Liver (tissue), 9 donors: ENCODE results near the gene AMBRA1. TPM values are rescaled to one million over a fixed set of nuclear protein-coding genes. Genes with fewer than 3 reads are reported as not detected.

Source experiments
- DNase-seq: peaks from one replicate; pipeline ENCODE4 v3.0.0-alpha.2; 2017; ENCODE audit warnings: low spot score
- H3K27ac ChIP-seq, 2 donors: one replicate each; pipeline ENCODE4 v1.7.0; 2013; ENCODE audit warnings: inconsistent platforms in 2 of 2, low read length in 2 of 2, control low read depth in 1 of 2, low read depth in 1 of 2, mild to moderate bottlenecking in 1 of 2
- H3K27me3 ChIP-seq, 4 donors: one replicate each; pipeline versions ENCODE4 v1.6.1 to v1.7.0; 2013; ENCODE audit warnings: low read length in 3 of 4, inconsistent platforms in 1 of 4, mild to moderate bottlenecking in 1 of 4, moderate library complexity in 1 of 4; ENCODE audit not compliant: control insufficient read depth in 4 of 4, insufficient read depth in 4 of 4
- H3K36me3 ChIP-seq, 4 donors: one replicate each; pipeline versions ENCODE4 v1.6.1 to v1.7.0; 2013; ENCODE audit warnings: low read length in 3 of 4, mild to moderate bottlenecking in 3 of 4, low read depth in 1 of 4, moderate library complexity in 1 of 4; ENCODE audit not compliant: control insufficient read depth in 4 of 4, insufficient read depth in 3 of 4
- H3K4me1 ChIP-seq, 4 donors: one replicate each; pipeline versions ENCODE4 v1.6.1 to v1.7.0; 2013; ENCODE audit warnings: low read length in 3 of 4, mild to moderate bottlenecking in 3 of 4, moderate library complexity in 1 of 4; ENCODE audit not compliant: control insufficient read depth in 4 of 4, insufficient read depth in 4 of 4
- H3K4me3 ChIP-seq, 3 donors: one replicate each; pipeline versions ENCODE4 v1.6.1 to v1.7.0; 2013; ENCODE audit warnings: low read length in 3 of 3, control low read depth in 1 of 3, low read depth in 1 of 3, mild to moderate bottlenecking in 1 of 3
- H3K9ac ChIP-seq, 2 donors: one replicate each; pipeline ENCODE4 v1.7.0; 2013; ENCODE audit warnings: low read length in 2 of 2, mild to moderate bottlenecking in 2 of 2, moderate library complexity in 2 of 2, control low read depth in 1 of 2, low read depth in 1 of 2
- H3K9me3 ChIP-seq, 4 donors: one replicate each; pipeline versions ENCODE4 v1.6.1 to v1.7.0; 2013; ENCODE audit warnings: low read length in 3 of 4; ENCODE audit not compliant: control insufficient read depth in 4 of 4
- EGR1 ChIP-seq, 2 donors: IDR thresholded peaks; 2 replicates each; pipeline ENCODE4 v1.6.1; 2016 to 2018; ENCODE audit warnings: antibody characterized with exemption in 2 of 2, low read depth in 2 of 2
- FOXA1 ChIP-seq: IDR thresholded peaks from 2 replicates; pipeline ENCODE4 v1.6.1; 2016; ENCODE audit warnings: antibody characterized with exemption
- FOXA2 ChIP-seq: IDR thresholded peaks from 2 replicates; pipeline ENCODE4 v1.6.1; 2016; ENCODE audit warnings: antibody characterized with exemption
- GABPA ChIP-seq, 2 donors: IDR thresholded peaks in 1 of 2; conservative IDR thresholded peaks in 1 of 2; 2 replicates each; pipeline ENCODE4 v1.6.1; 2016; ENCODE audit warnings: antibody characterized with exemption in 2 of 2, mild to moderate bottlenecking in 1 of 2, moderate library complexity in 1 of 2
- HNF4A ChIP-seq, 2 donors: conservative IDR thresholded peaks; 2 replicates each; pipeline ENCODE4 v1.6.1; 2016; ENCODE audit warnings: antibody characterized with exemption in 2 of 2, mild to moderate bottlenecking in 2 of 2
- HNF4G ChIP-seq: IDR thresholded peaks from 2 replicates; pipeline ENCODE4 v1.6.1; 2016; ENCODE audit warnings: antibody characterized with exemption
- JUND ChIP-seq, 2 donors: IDR thresholded peaks; 2 replicates each; pipeline ENCODE4 v1.6.1; 2016; ENCODE audit warnings: antibody characterized with exemption in 2 of 2
- MAX ChIP-seq: IDR thresholded peaks from 2 replicates; pipeline ENCODE4 v1.6.1; 2016; ENCODE audit warnings: antibody characterized with exemption
- NR2F2 ChIP-seq: IDR thresholded peaks from 2 replicates; pipeline ENCODE4 v1.6.1; 2016; ENCODE audit warnings: antibody characterized with exemption
- RAD21 ChIP-seq, 2 donors: IDR thresholded peaks; 2 replicates each; pipeline ENCODE4 v1.6.1; 2016; ENCODE audit warnings: antibody characterized with exemption in 2 of 2, mild to moderate bottlenecking in 2 of 2
- REST ChIP-seq: IDR thresholded peaks from 2 replicates; pipeline ENCODE4 v1.6.1; 2016; ENCODE audit warnings: antibody characterized with exemption, mild to moderate bottlenecking
- RXRA ChIP-seq, 2 donors: IDR thresholded peaks; 2 replicates each; pipeline ENCODE4 v1.6.1; 2017 to 2018; ENCODE audit warnings: antibody characterized with exemption in 2 of 2, mild to moderate bottlenecking in 1 of 2
- SP1 ChIP-seq: IDR thresholded peaks from 2 replicates; pipeline ENCODE4 v1.6.1; 2018; ENCODE audit warnings: antibody characterized with exemption, mild to moderate bottlenecking
- YY1 ChIP-seq: IDR thresholded peaks from 2 replicates; pipeline ENCODE4 v1.6.1; 2016; ENCODE audit warnings: antibody characterized with exemption, mild to moderate bottlenecking
- ZBTB33 ChIP-seq: IDR thresholded peaks from 2 replicates; pipeline ENCODE4 v1.6.1; 2016; ENCODE audit warnings: antibody characterized with exemption
- WGBS: extraction: QIAGEN DNeasy Blood & Tissue Kit; methylation state at CpG from one replicate; pipeline ENCODE4 v1.1.7; 2013; 5-methylcytosine and 5-hydroxymethylcytosine counted together
- polyA plus RNA-seq, 2 donors: library from polyadenylated mRNA; stranded (reverse) in 1 of 2; unstranded in 1 of 2; fragments of 200-250 nt in 1 of 2; fragments of >200 nt in 1 of 2; fragmentation: Nextera tagmentation in 1 of 2; extraction: Ambion mirVana in 1 of 2; gene quantifications; one replicate each; pipeline versions ENCODE4 v1.2.1 to v1.2.3, GENCODE V29; 2013 to 2015
- total RNA-seq, 2 donors: library from RNA; depleted of rRNA; stranded (reverse); fragments of >200 nt; gene quantifications; one replicate each; pipeline ENCODE4 v1.2.3, GENCODE V29; 2014
- TF ChIP-seq, protein P1 (sequence below): IDR thresholded peaks from 2 replicates; pipeline ENCODE4 v1.6.1; 2016; ENCODE audit warnings: antibody characterized with exemption
- TF ChIP-seq, protein P2 (sequence below): fragments of 150-350 bp; IDR thresholded peaks from 2 replicates; pipeline ENCODE4 v1.5.1; 2017; ENCODE audit warnings: improper control_type of control experiment, low read depth, low read length; ENCODE audit not compliant: missing input control
- donor health status: healthy.
- donor health status: healthy.
- donor health status: healthy.
- donor health status: healthy.
- donor health status: healthy.

Gene AMBRA1
- total and polyA plus RNA-seq, 4 donors, result 3.7 to 25.7 (median 15.1) TPM

- DNase-seq, result no peak
- 79% methylated on average over 7 of the region's 7 CpGs for WGBS
- Histone ChIP-seq H3K27me3 (peaks cover 0 to 4% (median 2%) of the 10 kb centered on the region in 4 donors), H3K4me1 (peaks cover 4 to 13% (median 8%) of the 10 kb centered on the region in 4 donors), H3K27ac (no peak overlapping the region), H3K9me3 (no peaks in the 10 kb centered on the region), H3K36me3 (no peaks in the 10 kb centered on the region), H3K9ac (no peak overlapping the region), H3K4me3 (no peak overlapping the region)
- TF ChIP-seq MAX (no peak), NR2F2 (no peak), RAD21 (IDR thresholded peaks at IDR 0.05) (no peak), FOXA2 (no peak), HNF4G (no peak), JUND (IDR thresholded peaks at IDR 0.05) (no peak), SP1 (no peak), EGR1 (IDR thresholded peaks at IDR 0.05; ENCODE audit: low read depth in 2 of 2) (no peak), FOXA1 (no peak), YY1 (no peak), ZBTB33 (no peak), REST (no peak), HNF4A (conservative IDR thresholded peaks at IDR 0.05) (no peak)
- TF ChIP-seq, protein P1, sequence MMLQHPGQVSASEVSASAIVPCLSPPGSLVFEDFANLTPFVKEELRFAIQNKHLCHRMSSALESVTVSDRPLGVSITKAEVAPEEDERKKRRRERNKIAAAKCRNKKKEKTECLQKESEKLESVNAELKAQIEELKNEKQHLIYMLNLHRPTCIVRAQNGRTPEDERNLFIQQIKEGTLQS, result no peak
- TF ChIP-seq, protein P2, sequence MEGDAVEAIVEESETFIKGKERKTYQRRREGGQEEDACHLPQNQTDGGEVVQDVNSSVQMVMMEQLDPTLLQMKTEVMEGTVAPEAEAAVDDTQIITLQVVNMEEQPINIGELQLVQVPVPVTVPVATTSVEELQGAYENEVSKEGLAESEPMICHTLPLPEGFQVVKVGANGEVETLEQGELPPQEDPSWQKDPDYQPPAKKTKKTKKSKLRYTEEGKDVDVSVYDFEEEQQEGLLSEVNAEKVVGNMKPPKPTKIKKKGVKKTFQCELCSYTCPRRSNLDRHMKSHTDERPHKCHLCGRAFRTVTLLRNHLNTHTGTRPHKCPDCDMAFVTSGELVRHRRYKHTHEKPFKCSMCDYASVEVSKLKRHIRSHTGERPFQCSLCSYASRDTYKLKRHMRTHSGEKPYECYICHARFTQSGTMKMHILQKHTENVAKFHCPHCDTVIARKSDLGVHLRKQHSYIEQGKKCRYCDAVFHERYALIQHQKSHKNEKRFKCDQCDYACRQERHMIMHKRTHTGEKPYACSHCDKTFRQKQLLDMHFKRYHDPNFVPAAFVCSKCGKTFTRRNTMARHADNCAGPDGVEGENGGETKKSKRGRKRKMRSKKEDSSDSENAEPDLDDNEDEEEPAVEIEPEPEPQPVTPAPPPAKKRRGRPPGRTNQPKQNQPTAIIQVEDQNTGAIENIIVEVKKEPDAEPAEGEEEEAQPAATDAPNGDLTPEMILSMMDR, result no peak
These were observed 210.4 kb downstream of the AMBRA1 start for GRCh38 chr11:46383404-46383758.

DNA sequence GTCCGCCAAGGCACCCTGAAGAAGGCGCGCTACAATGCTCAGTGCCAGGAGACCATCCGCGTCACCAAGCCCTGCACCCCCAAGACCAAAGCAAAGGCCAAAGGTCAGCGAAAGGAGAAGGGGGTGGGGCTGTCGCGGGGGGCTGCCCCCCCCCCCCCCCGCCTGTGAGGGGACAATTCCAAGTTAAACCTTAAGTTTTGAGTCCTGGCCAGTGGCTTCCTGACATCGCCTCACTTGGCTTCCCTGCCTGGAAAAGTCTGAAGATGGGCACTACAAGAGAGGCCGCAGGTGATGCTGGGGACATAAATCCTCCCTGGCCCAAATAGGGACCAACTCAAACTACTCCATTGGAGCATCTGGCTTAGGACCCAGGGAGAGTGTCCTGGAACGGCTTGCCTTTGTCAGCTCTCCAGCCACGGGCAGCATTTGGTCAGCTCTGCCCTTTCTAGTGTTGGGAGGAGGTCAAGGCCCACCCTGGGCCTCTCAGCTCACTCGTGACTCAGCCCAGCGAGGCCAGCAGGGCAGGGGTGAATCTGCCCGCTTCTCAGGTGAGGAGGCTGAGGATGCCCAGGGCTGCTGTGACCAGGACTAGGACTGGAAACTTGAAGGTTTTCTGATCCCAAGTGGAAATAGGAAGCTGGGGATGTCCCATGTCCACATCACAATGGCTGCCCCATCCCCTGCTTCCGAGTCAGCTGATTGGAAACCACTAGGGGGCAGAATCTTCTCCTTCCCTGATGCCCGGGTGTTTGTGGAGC, 211.0 kb downstream of the AMBRA1 start:
- Histone ChIP-seq H3K9ac (no peak overlapping the region), H3K27me3 (peaks cover 0 to 3% (median 0%) of the 10 kb centered on the region in 4 donors), H3K4me3 (peak overlapping the region in 1 of 3 donors; percentile 78), H3K9me3 (no peaks in the 10 kb centered on the region), H3K27ac (no peak overlapping the region), H3K36me3 (peaks cover 0 to 4% (median 0%) of the 10 kb centered on the region in 4 donors), H3K4me1 (peaks cover 4 to 13% (median 7%) of the 10 kb centered on the region in 4 donors)
- 50% methylated on average over 18 of the region's 18 CpGs for WGBS
- DNase-seq, result no peak
- TF ChIP-seq RXRA (IDR thresholded peaks at IDR 0.05), result no peak
- no peak for TF ChIP-seq REST
- peak; percentile 54 for TF ChIP-seq YY1
- no peak for TF ChIP-seq JUND (IDR thresholded peaks at IDR 0.05)
- peak in 1 of 2 donors; percentile 64 for TF ChIP-seq RAD21 (IDR thresholded peaks at IDR 0.05)
- TF ChIP-seq, protein P1, result no peak
- no peak for TF ChIP-seq NR2F2
- TF ChIP-seq GABPA (IDR thresholded peaks at IDR 0.05 in 1 of 2, conservative IDR thresholded peaks at IDR 0.05 in 1 of 2), result no peak
- TF ChIP-seq FOXA2, result no peak
- no peak for TF ChIP-seq FOXA1
- no peak for TF ChIP-seq MAX
- TF ChIP-seq SP1, result no peak
